ENCODE measurements around the gene ANG.
"Not testable (repeated sequence)": the region's sequence is repeated elsewhere in the genome, so short reads cannot be mapped to it uniquely, and the experiment has no call there.

The ANG gene

GRCh38 chr14:20688167-20688839, at the start of gene ANG:
TSS of gene ANG (plus strand) at chr14:20688764. CDS start at chr14:20693565, 4,801 bp downstream.
- DNase-seq, result no peak
- no peak for ATAC-seq

- no peak for ATAC-seq
- no peak for DNase-seq
Measured at GRCh38 chr14:20641591-20641990, 47.0 kb upstream of the ANG start, which contains the start of gene OR6S1. TSS of gene OR6S1 (minus strand) at chr14:20641691. CDS start at chr14:20641691, 0 bp downstream.

- no peak for ATAC-seq
- DNase-seq, result no peak
Measured at GRCh38 chr14:20642182-20642581, 46.4 kb upstream of the ANG start.

- not testable (repeated sequence) for ATAC-seq, DNase-seq
Measured at GRCh38 chr14:20642755-20643154, 45.8 kb upstream of the ANG start.

- ATAC-seq (no peak), DNase-seq (no peak)
Measured at GRCh38 chr14:20644520-20644919, 44.0 kb upstream of the ANG start.

- no peak for DNase-seq
- no peak for ATAC-seq
Measured at GRCh38 chr14:20645481-20645880, 43.1 kb upstream of the ANG start.

GRCh38 chr14:20652996-20653975, 35.3 kb upstream of the ANG start:
- DNase-seq (peak; percentile 76), ATAC-seq (peak; percentile 83)

GRCh38 chr14:20655851-20656250, 32.7 kb upstream of the ANG start:
- no peak for DNase-seq
- no peak for ATAC-seq

GRCh38 chr14:20656274-20656673, 32.3 kb upstream of the ANG start:
- no peak for ATAC-seq
- DNase-seq, result no peak

- DNase-seq (peak; percentile 44), ATAC-seq (peak; percentile 35)
Measured at GRCh38 chr14:20657216-20658211, 31.1 kb upstream of the ANG start.

GRCh38 chr14:20658246-20658645, 30.3 kb upstream of the ANG start:
- DNase-seq, result no peak
- ATAC-seq, result no peak

GRCh38 chr14:20659336-20659735, 29.2 kb upstream of the ANG start:
- DNase-seq (no peak), ATAC-seq (no peak)

- DNase-seq (no peak), ATAC-seq (no peak)
Measured at GRCh38 chr14:20659813-20660395, 28.7 kb upstream of the ANG start.

GRCh38 chr14:20661197-20661596, 27.4 kb upstream of the ANG start:
- DNase-seq (no peak), ATAC-seq (no peak)

- peak; percentile 86 for DNase-seq
- ATAC-seq, result peak; percentile 94
Measured at GRCh38 chr14:20662968-20663732, 25.4 kb upstream of the ANG start.

- ATAC-seq, DNase-seq: not testable (repeated sequence)
Measured at GRCh38 chr14:20666400-20666961, 22.1 kb upstream of the ANG start.

GRCh38 chr14:20667957-20668356, 20.6 kb upstream of the ANG start:
- DNase-seq, result no peak
- ATAC-seq, result peak; percentile 77

- ATAC-seq (no peak), DNase-seq (no peak)
Measured at GRCh38 chr14:20668969-20669368, 19.6 kb upstream of the ANG start.

- no peak for ATAC-seq
Measured at GRCh38 chr14:20671597-20672283, 16.8 kb upstream of the ANG start.

GRCh38 chr14:20675669-20676068, 12.9 kb upstream of the ANG start:
- DNase-seq (no peak), ATAC-seq (peak; percentile 88)

More at GRCh38 chr14:20671597-20672283, 16.8 kb upstream of the ANG start:
- no peak for DNase-seq

Data from stimulated activated naive CD8-positive, alpha-beta T cell treated with anti-CD3 and anti-CD28 coated beads, Interleukin-15, Interleukin-2, amounts not matched to agents 100 U/mL and 50 U/mL, for 24 hours (primary cell).